Gastrocnemius medialis (tissue), 4 donors: ENCODE results near the gene GNG4. TPM values are rescaled to one million over a fixed set of nuclear protein-coding genes. Genes with fewer than 3 reads are reported as not detected.

Source experiments
- ATAC-seq, 2 donors: fragments of 150-250 bp; one replicate each; pipeline ENCODE4 v1.9.1; 2016
- DNase-seq, 2 donors: peaks; one replicate each; pipeline ENCODE4 v3.0.0-alpha.2; 2019
- H3K27ac ChIP-seq, 4 donors: fragments of 200-600 bp; sonication (generic); 1 replicate in 1 of 4; 2 replicates in 3 of 4; pipeline ENCODE4 v1.5.1; 2016 to 2018; ENCODE audit warnings: mild to moderate bottlenecking in 2 of 4, moderate library complexity in 1 of 4
- H3K27me3 ChIP-seq, 3 donors: fragments of 200-600 bp; sonication (generic) in 2 of 3; 1 replicate in 1 of 3; 2 replicates in 2 of 3; pipeline versions ENCODE4 v1.5.1 to v1.6.0; 2016 to 2019; ENCODE audit warnings: mild to moderate bottlenecking in 1 of 3, moderate library complexity in 1 of 3
- H3K36me3 ChIP-seq, 2 donors: fragments of 200-600 bp; sonication (generic) in 1 of 2; one replicate each; pipeline ENCODE4 v1.5.1; 2017 to 2018
- H3K4me1 ChIP-seq, 2 donors: fragments of 200-600 bp; sonication (generic) in 1 of 2; one replicate each; pipeline ENCODE4 v1.5.1; 2016 to 2017; ENCODE audit warnings: mild to moderate bottlenecking in 2 of 2
- H3K4me3 ChIP-seq, 4 donors: fragments of 200-600 bp; sonication (generic) in 3 of 4; 1 replicate in 1 of 4; 2 replicates in 3 of 4; pipeline ENCODE4 v1.5.1; 2016 to 2019; ENCODE audit warnings: mild to moderate bottlenecking in 2 of 4
- H3K9me3 ChIP-seq, 3 donors: fragments of 200-600 bp; sonication (generic) in 2 of 3; 1 replicate in 1 of 3; 2 replicates in 2 of 3; pipeline ENCODE4 v1.5.1; 2016 to 2019
- CTCF ChIP-seq, 5 experiments: fragments of 450-650 bp in 3 of 5; fragments of 200-600 bp in 2 of 5; sonication (generic) in 2 of 5; IDR thresholded peaks in 4 of 5; conservative IDR thresholded peaks in 1 of 5; 1 replicate in 4 of 5; 2 replicates in 1 of 5; pipeline ENCODE4 v1.5.1; 2016 to 2019; ENCODE audit warnings: antibody characterized with exemption in 5 of 5, mild to moderate bottlenecking in 3 of 5, moderate library complexity in 3 of 5
- POLR2A ChIP-seq, 2 donors: fragments of 450-650 bp; IDR thresholded peaks; one replicate each; pipeline ENCODE4 v1.6.1; 2017; ENCODE audit warnings: antibody characterized with exemption in 2 of 2, mild to moderate bottlenecking in 2 of 2, moderate library complexity in 2 of 2
- in situ Hi-C, 4 donors: fragments of 200-750 bp; cut with MboI; loops; one replicate each; pipeline versions ENCODE4 v1.15.0 to v1.8.0; 2017; ENCODE audit warnings: low sequenced_read_pairs in 4 of 4
- intact Hi-C: fragments of 100-400 bp; cut with DNase I; formaldehyde crosslinking; loops from one replicate; pipeline ENCODE4 v1.15.1; 2023; ENCODE audit warnings: low total_unique reads
- total RNA-seq, 4 donors: library from RNA; depleted of rRNA; stranded (reverse); fragments of >200 nt; gene quantifications; one replicate each; pipeline versions ENCODE4 v1.1.0 to v1.2.3, GENCODE V29; 2016

GNG4 gene
- total RNA-seq, 4 donors from 2014 or later = not detected

- intact Hi-C loops (loop anchor here (5.0 to 10.0 kb wide), 8 partner anchors 136 to 1298 kb away; partner anchors contain the start of genes HEATR1, IRF2BP2, LGALS8 and NID1), in situ Hi-C loops (loop anchor here in 1 of 4 donors (25.0 kb wide), 2 partner anchors 259 to 459 kb away; no protein-coding TSS in a partner anchor)
- TF ChIP-seq CTCF (IDR thresholded peaks at IDR 0.05 in 4 of 5, conservative IDR thresholded peaks at IDR 0.05 in 1 of 5) = no peak
- no peak for TF ChIP-seq POLR2A (IDR thresholded peaks at IDR 0.05)
- no peaks in the 10 kb centered on the region for H3K27me3 ChIP-seq
- H3K4me1 ChIP-seq = peaks cover 44 to 47% of the 10 kb centered on the region in 2 donors
- no peaks in the 10 kb centered on the region for H3K36me3 ChIP-seq
- ATAC-seq (no peak), DNase-seq (no peak)
- no peaks in the 10 kb centered on the region for H3K9me3 ChIP-seq
- H3K27ac ChIP-seq = peak overlapping the region; percentile 99 to 100 (median 99)
- peak overlapping the region; percentile 74 to 92 (median 77) for H3K4me3 ChIP-seq
Observed at GRCh38 chr1:235502601-235503402, 146.8 kb downstream of the GNG4 start.

DNA sequence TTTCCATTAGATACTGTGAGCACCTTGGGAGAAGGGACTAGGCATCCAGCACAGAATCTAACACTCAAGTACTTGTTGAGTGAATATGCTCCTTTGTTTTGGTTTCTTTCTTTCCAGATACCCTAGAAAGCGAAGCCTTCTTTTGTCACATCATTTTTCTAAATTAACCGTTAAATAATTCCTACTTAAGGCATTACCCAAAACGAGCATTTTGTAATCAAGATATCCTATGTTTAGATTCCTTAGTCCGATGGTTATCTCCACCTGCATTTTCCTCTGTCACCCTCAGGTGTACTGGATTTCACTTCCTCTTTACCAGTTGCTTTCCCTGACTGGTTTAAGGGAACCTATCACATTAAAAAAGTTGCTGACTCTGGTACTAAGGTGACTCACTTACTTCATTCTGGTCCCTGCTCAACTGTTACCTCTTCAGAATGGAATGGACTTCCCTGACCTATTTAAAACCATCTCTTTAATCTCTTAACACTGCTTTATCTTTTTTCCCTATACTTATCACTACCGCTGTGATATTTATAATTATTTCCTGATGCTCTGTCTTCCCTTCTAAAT lies 148.5 kb downstream of the GNG4 start:
- no peak for TF ChIP-seq POLR2A (IDR thresholded peaks at IDR 0.05)
- no peak for TF ChIP-seq CTCF (IDR thresholded peaks at IDR 0.05 in 4 of 5, conservative IDR thresholded peaks at IDR 0.05 in 1 of 5)
- H3K27me3 ChIP-seq = no peaks in the 10 kb centered on the region
- no peaks in the 10 kb centered on the region for H3K9me3 ChIP-seq
- H3K36me3 ChIP-seq = no peaks in the 10 kb centered on the region
- DNase-seq = no peak
- in situ Hi-C loops (loop anchor here in 1 of 4 donors (25.0 kb wide), 2 partner anchors 261 to 461 kb away; no protein-coding TSS in a partner anchor), intact Hi-C loops (loop anchor here (5.0 to 10.0 kb wide), 8 partner anchors 134 to 1296 kb away; partner anchors contain the start of genes HEATR1, IRF2BP2, LGALS8 and NID1)
- H3K4me1 ChIP-seq = peaks cover 59 to 60% of the 10 kb centered on the region in 2 donors
- H3K4me3 ChIP-seq = no peak overlapping the region
- peak overlapping the region; percentile 99 to 100 (median 99) for H3K27ac ChIP-seq
- no peak for ATAC-seq

Other genes with a start within 250 kb of the GNG4 start
- gene B3GALNT2, start 145.3 kb downstream of the GNG4 start, total RNA-seq = 10 to 100 TPM; 28.8 to 35.3 (median 32.4) TPM
- 10 to 100 TPM in 3 of 4 donors, 1 to 10 TPM in 1; 6.6 to 21.9 (median 10.7) TPM for gene LYST, start 217.1 kb upstream of the GNG4 start, total RNA-seq